Activated naive CD4-positive, alpha-beta T cell treated with anti-CD3 and anti-CD28 coated beads, Interleukin-2, amount 10 ng/mL, durations not matched to agents 7 days and 5 days (primary cell): ENCODE data around the gene HECTD2.
"Not testable (repeated sequence)": the region's sequence is repeated elsewhere in the genome, so short reads cannot be mapped to it uniquely, and the experiment has no call there.

ENCODE experiments used
- CTCF ChIA-PET: fragments of 350-600 bp; sonication (Branson Sonifier 250); formaldehyde crosslinking; loops from one replicate; lab custom pipeline; 2021; ENCODE audit warnings: antibody characterized with exemption; lab: Charles Lee
- DNase-seq: peaks from one replicate; pipeline ENCODE4 v3.0.0-alpha.2; 2020
- H3K27ac Mint-ChIP-seq: one replicate; pipeline ENCODE4 v1.8.0; 2021; ENCODE audit warnings: mild to moderate bottlenecking, moderate library complexity, mixed read lengths
- H3K27me3 Mint-ChIP-seq: one replicate; pipeline ENCODE4 v1.8.0; 2021; ENCODE audit warnings: mild to moderate bottlenecking, mixed read lengths
- H3K36me3 Mint-ChIP-seq: one replicate; pipeline ENCODE4 v1.8.0; 2021; ENCODE audit warnings: mixed read lengths
- H3K4me1 Mint-ChIP-seq: one replicate; pipeline ENCODE4 v1.8.0; 2021; ENCODE audit warnings: mixed read lengths
- H3K4me3 Mint-ChIP-seq: one replicate; pipeline ENCODE4 v1.8.0; 2021; ENCODE audit warnings: mild to moderate bottlenecking, moderate library complexity, mixed read lengths
- H3K9me3 Mint-ChIP-seq: one replicate; pipeline ENCODE4 v1.8.0; 2021; ENCODE audit warnings: mixed read lengths

The HECTD2 gene

GRCh38 chr10:91521439-91521838, 111.3 kb downstream of the HECTD2 start:
- no peaks in the 10 kb centered on the region for H3K36me3 Mint-ChIP-seq
- no peaks in the 10 kb centered on the region for H3K4me1 Mint-ChIP-seq
- no peaks in the 10 kb centered on the region for H3K27me3 Mint-ChIP-seq
- H3K9me3 Mint-ChIP-seq = no peaks in the 10 kb centered on the region
- DNase-seq = no peak
- no peak overlapping the region for H3K4me3 Mint-ChIP-seq
- no peak overlapping the region for H3K27ac Mint-ChIP-seq
- CTCF ChIA-PET = no interaction called here

DNA sequence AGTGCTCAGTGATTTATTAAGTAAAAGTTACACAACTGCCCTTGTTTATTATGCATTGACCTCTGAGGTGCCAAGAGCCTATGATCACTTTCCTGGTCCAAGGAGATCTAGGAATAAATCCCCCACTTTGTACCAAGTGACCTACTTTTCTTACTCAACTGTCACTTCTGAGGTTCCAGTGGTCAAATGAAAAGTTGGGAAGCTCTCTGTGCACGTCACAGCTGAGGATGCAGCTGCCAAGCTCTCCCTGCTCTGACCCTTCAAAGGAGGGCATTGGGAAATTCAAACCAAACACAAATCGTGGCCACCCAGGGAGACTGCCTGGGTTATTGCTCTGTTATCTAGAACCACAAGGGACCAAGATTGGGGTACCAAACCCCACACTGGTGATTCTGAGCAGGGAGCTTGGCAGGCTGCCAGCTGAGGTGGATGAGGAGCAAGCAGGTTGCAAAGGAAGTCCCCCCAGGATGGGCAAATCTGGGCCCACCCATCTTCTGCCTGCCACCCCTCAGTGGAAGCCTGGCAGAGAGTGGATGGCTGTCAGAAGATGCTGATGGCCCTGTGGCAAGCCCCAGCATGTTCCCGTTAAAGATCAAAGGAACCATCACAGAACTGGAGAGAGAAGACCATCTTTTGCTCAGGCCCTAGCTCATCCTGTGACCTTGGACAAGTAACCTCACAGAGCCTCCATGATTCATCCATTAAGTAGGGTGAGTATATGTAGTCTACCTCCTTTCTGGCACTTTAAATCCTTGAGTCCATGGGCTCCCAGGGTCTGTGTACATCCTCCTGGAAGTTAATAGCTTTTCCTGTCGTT, 116.0 kb downstream of the HECTD2 start:
- CTCF ChIA-PET = interaction anchor here (0.6 to 1.2 kb wide), 2 partner anchors 110 to 409 kb away, joined by 3 read pairs; no protein-coding TSS in a partner anchor
- no peaks in the 10 kb centered on the region for H3K9me3 Mint-ChIP-seq
- DNase-seq = no peak
- H3K27ac Mint-ChIP-seq = no peak overlapping the region
- peaks cover 12% of the 10 kb centered on the region for H3K27me3 Mint-ChIP-seq
- H3K4me1 Mint-ChIP-seq = no peaks in the 10 kb centered on the region
- no peak overlapping the region for H3K4me3 Mint-ChIP-seq
- H3K36me3 Mint-ChIP-seq = no peaks in the 10 kb centered on the region

GRCh38 chr10:91528080-91528479, 117.9 kb downstream of the HECTD2 start:
- Mint-ChIP-seq H3K4me3 (no peak overlapping the region), H3K27ac (no peak overlapping the region), H3K9me3 (no peaks in the 10 kb centered on the region), H3K36me3 (no peaks in the 10 kb centered on the region), H3K4me1 (no peaks in the 10 kb centered on the region), H3K27me3 (peaks cover 12% of the 10 kb centered on the region)
- CTCF ChIA-PET = no interaction called here
- DNase-seq = no peak

GRCh38 chr10:91528768-91529167, 118.6 kb downstream of the HECTD2 start:
- no peaks in the 10 kb centered on the region for H3K9me3 Mint-ChIP-seq

GRCh38 chr10:91534789-91535188, 124.6 kb downstream of the HECTD2 start:
- H3K27me3 Mint-ChIP-seq, CTCF ChIA-PET, H3K4me1 Mint-ChIP-seq, DNase-seq, H3K27ac Mint-ChIP-seq, H3K4me3 Mint-ChIP-seq, H3K36me3 Mint-ChIP-seq, H3K9me3 Mint-ChIP-seq: not testable (repeated sequence)

More at GRCh38 chr10:91528768-91529167, 118.6 kb downstream of the HECTD2 start:
- Mint-ChIP-seq H3K4me3 (no peak overlapping the region), H3K36me3 (no peaks in the 10 kb centered on the region), H3K4me1 (no peaks in the 10 kb centered on the region), H3K27me3 (peaks cover 12% of the 10 kb centered on the region), H3K27ac (no peak overlapping the region)
- CTCF ChIA-PET = no interaction called here
- no peak for DNase-seq

GRCh38 chr10:91536111-91536510, 126.0 kb downstream of the HECTD2 start:
- no peaks in the 10 kb centered on the region for H3K36me3 Mint-ChIP-seq
- no peaks in the 10 kb centered on the region for H3K9me3 Mint-ChIP-seq
- H3K4me1 Mint-ChIP-seq = no peaks in the 10 kb centered on the region
- H3K27ac Mint-ChIP-seq = no peak overlapping the region
- no peak overlapping the region for H3K4me3 Mint-ChIP-seq
- CTCF ChIA-PET = no interaction called here
- H3K27me3 Mint-ChIP-seq = peaks cover 9% of the 10 kb centered on the region
- no peak for DNase-seq

- no peak for DNase-seq
- Mint-ChIP-seq H3K27me3 (peaks cover 9% of the 10 kb centered on the region), H3K4me3 (no peak overlapping the region), H3K9me3 (no peaks in the 10 kb centered on the region), H3K27ac (no peak overlapping the region), H3K36me3 (no peaks in the 10 kb centered on the region), H3K4me1 (no peaks in the 10 kb centered on the region)
- CTCF ChIA-PET = no interaction called here
Observed at GRCh38 chr10:91536733-91537132, 126.6 kb downstream of the HECTD2 start.

- no peak overlapping the region for H3K4me3 Mint-ChIP-seq
- H3K4me1 Mint-ChIP-seq = no peaks in the 10 kb centered on the region
- no peak for DNase-seq
- H3K27ac Mint-ChIP-seq = no peak overlapping the region
- H3K27me3 Mint-ChIP-seq = peaks cover 9% of the 10 kb centered on the region
- no peaks in the 10 kb centered on the region for H3K36me3 Mint-ChIP-seq
- no peaks in the 10 kb centered on the region for H3K9me3 Mint-ChIP-seq
- CTCF ChIA-PET = no interaction called here
Observed at GRCh38 chr10:91537614-91538383, 127.7 kb downstream of the HECTD2 start.

- Mint-ChIP-seq H3K27ac (no peak overlapping the region), H3K27me3 (peaks cover 9% of the 10 kb centered on the region), H3K9me3 (no peaks in the 10 kb centered on the region), H3K36me3 (no peaks in the 10 kb centered on the region), H3K4me3 (no peak overlapping the region), H3K4me1 (no peaks in the 10 kb centered on the region)
- CTCF ChIA-PET = no interaction called here
- no peak for DNase-seq
Observed at GRCh38 chr10:91539930-91540329, 129.8 kb downstream of the HECTD2 start.

GRCh38 chr10:91540733-91541132, 130.6 kb downstream of the HECTD2 start:
- no peaks in the 10 kb centered on the region for H3K9me3 Mint-ChIP-seq
- H3K27me3 Mint-ChIP-seq = peaks cover 9% of the 10 kb centered on the region
- no peaks in the 10 kb centered on the region for H3K4me1 Mint-ChIP-seq
- DNase-seq = no peak
- CTCF ChIA-PET = no interaction called here
- H3K36me3 Mint-ChIP-seq = no peaks in the 10 kb centered on the region
- no peak overlapping the region for H3K27ac Mint-ChIP-seq
- H3K4me3 Mint-ChIP-seq = no peak overlapping the region

DNA sequence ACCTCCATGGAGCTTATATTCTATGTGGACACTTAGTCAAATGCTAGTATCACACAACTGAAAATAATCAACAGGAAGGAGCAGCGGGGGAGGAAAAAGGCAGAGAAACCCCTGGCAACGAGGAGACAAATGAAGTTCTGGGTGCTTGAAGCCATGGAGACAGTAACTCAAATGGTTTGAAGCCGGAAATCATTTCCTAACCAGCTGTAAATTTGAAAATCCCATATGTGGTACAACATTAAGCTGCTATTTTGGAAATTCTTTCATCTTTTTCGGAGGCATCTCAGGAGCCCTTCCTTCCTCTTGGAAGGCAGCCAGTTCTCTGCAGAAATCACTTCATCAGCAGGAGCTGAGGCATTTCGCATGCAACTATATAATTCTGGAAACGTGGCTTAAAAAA, 131.3 kb downstream of the HECTD2 start:
- Mint-ChIP-seq H3K4me1 (no peaks in the 10 kb centered on the region), H3K27ac (no peak overlapping the region), H3K9me3 (no peaks in the 10 kb centered on the region), H3K27me3 (peaks cover 8% of the 10 kb centered on the region), H3K4me3 (no peak overlapping the region), H3K36me3 (no peaks in the 10 kb centered on the region)
- CTCF ChIA-PET = no interaction called here
- DNase-seq = no peak

DNA sequence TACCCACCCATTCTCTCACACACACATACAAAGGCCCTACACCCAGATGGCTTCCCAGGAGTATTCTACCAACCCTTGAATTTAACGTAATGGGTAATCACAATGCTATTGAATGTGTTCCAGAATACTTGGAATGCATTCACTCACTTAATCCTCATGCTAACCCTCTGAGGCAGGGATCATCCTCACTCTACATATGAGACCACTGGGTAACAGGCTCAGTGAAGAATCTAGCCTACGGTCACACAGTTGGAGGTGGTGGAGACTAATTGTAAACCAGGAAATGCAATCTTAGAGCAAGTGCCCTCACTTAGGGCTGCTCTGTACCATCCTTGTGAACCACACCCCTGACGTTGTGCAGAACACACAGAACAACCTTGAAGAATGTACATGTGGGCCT, 135.2 kb downstream of the HECTD2 start:
- DNase-seq = no peak
- Mint-ChIP-seq H3K9me3 (no peaks in the 10 kb centered on the region), H3K27me3 (peaks cover 3% of the 10 kb centered on the region), H3K36me3 (no peaks in the 10 kb centered on the region), H3K4me1 (no peaks in the 10 kb centered on the region), H3K27ac (no peak overlapping the region), H3K4me3 (no peak overlapping the region)
- CTCF ChIA-PET = no interaction called here

DNA sequence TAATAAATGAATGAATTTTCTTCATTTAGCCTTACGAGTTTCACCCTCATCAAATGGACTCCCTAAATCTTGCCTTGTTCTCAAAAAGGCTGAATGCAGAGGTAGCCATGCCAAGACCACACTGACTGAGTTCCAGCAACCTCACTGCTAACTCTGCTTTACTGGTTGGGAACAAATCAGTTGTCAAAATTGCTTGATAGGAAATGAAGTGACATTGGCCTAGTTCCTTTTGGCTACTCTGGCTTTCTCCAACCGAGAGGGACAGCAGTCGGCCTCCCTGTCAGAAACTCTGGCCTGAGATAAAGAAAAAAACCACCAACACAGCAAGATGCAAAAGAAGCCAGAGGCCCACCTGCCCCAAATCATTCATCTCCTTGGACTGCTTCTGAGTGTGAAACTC, 135.7 kb downstream of the HECTD2 start:
- Mint-ChIP-seq H3K9me3 (no peaks in the 10 kb centered on the region), H3K36me3 (no peaks in the 10 kb centered on the region), H3K27me3 (peaks cover 1% of the 10 kb centered on the region), H3K4me3 (no peak overlapping the region), H3K27ac (no peak overlapping the region), H3K4me1 (no peaks in the 10 kb centered on the region)
- DNase-seq = no peak
- CTCF ChIA-PET = no interaction called here

GRCh38 chr10:91549262-91549661, 139.1 kb downstream of the HECTD2 start:
- CTCF ChIA-PET = no interaction called here
- DNase-seq = no peak
- Mint-ChIP-seq H3K27me3 (peaks cover 3% of the 10 kb centered on the region), H3K36me3 (no peaks in the 10 kb centered on the region), H3K4me1 (no peaks in the 10 kb centered on the region), H3K27ac (no peak overlapping the region), H3K9me3 (no peaks in the 10 kb centered on the region), H3K4me3 (no peak overlapping the region)

DNA sequence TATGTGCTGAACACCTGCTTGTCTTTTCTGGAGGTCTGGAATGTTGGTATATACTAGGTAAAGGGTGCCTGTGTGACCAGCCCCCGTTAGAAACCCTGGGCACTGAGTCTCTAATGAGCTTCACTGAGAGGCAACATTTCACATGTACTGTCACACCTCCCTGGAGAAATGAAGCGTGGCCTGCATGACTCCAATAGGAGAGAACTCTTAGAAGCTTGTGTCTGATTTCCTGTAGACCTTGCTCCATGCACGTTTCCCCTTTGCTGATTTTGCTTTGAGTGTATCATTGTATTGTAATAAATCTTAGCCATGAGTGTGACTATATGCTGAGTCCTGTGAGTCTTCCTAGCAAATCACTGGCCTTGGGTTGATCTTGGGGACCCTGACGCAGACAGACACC, 139.9 kb downstream of the HECTD2 start:
- Mint-ChIP-seq H3K36me3 (no peaks in the 10 kb centered on the region), H3K4me3 (no peak overlapping the region), H3K27me3 (peaks cover 3% of the 10 kb centered on the region), H3K9me3 (no peaks in the 10 kb centered on the region), H3K27ac (no peak overlapping the region), H3K4me1 (no peaks in the 10 kb centered on the region)
- CTCF ChIA-PET = no interaction called here
- DNase-seq = no peak
